Measurements from ENCODE around the gene CTR9.
A peak's percentile ranks its signal among the peaks of the same experiment; 100 is the strongest.

CTR9 gene

DNA sequence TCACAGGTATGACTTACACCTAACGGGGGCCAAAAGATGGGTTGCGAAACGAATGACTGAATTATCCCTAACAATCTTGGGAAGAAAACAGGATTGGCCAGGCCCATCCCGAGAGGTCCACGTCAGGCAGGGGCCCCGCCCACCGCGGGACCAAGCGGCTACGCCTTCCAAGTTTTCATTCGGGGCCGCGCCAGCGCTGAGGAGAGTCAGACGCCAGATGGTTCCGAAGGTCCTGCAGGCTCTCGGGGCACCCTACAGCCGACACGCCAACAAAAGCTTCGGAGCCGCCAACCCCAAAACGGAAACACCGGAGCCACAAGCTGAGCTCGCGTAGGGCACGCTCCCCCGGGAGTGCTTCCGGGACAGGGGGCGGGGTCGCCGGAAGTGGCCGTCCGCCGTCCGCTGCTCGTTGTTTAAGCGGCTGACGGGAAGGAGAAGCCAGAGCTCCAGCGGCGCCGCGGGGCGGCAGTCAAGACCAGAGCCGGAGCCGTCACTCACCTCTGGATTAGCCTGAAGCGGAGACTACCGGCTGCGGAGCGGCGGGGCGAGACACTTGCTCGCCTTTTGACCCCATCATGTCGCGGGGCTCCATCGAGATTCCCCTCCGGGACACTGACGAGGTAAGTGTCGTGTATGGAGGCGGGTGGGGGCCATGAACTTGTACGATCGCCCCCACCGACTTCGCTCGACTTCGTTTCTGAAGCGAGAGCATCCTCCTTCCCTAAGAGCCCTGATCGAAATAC lies at the start of gene CTR9:
Gene CTR9, plus strand, starts transcription at position 409 of the 743 bp plus-strand sequence. Its CDS starts 167 bp downstream, at position 576.
- peak; percentile 87 for DNase-seq (ENCODE audit: low spot score)

DNA sequence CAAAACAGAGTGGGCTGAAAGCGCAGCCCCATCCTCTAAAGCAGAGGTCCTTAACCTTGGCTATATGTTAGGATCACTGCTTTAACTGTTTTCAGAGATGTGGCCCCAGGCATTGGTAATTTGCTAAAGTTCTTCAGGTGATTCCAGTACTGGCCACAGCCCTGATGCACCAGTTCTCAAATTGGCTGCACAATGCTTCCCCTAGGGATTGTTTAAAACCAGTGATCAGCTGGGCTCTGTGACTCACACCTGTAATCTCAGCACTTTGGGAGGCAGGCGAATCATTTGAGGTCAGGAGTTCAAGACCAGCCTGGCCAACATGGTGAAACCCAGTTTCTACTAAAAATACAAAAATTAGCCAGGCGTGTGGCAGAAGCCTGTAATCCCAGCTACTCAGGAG lies 49.1 kb upstream of the CTR9 start:
- DNase-seq (ENCODE audit: low spot score), result no peak

DNA sequence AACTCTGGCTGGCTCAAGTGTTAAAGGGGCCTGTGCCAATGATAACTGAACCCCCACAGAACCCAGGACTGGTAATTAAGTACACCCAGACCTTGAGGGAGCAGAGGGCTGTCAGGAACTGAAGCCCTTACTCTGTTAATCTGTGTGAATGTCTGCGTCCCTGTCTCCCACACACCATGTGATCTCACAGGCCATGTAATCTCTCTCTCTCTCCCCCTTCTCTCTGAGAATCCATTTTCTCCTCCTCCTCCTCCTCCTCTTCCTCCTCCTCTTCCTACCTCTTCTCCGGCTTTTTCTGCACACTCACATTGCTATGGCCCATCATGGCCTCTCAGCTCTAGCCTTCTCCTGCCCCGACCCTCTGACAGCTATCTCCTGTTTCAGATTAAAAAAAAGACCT lies 42.9 kb upstream of the CTR9 start:
- DNase-seq (ENCODE audit: low spot score), result no peak

DNA sequence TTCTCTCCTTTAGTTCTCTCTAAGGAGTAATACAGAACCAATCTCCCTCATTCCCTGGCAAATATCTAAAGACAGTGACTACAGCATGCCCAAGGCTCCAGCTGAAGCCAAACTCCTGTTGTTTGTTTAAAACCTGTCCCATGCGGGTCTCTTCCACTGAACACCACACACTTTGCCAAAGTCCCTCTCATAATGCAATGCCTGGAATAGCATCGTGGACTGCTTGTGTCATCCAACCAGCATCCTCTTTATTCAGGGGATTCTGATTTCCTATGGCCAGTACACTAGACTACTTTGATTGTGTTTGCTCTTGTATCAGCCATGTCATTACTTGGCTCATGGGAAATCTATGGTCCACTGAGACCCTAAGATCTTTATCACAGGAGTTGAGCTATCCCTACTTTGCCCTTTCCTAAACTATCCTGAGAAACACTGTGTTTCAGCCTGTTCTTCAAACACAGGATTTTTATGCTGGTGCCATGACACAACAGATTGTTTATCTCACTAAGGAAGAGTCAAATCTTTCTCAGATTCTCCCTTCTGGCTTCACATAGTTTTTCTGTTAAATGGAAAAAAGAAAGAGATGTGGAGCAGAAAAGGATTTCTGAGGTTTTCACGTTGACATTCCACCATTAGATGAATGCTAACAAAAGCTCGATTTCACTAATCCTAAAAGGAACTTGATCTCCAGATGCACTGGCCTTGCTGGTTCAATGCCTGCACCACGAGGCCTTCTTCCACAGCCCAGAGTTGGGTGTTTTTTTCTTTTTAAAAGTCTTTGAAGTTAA lies 41.6 kb upstream of the CTR9 start:
- DNase-seq (ENCODE audit: low spot score), result no peak

DNA sequence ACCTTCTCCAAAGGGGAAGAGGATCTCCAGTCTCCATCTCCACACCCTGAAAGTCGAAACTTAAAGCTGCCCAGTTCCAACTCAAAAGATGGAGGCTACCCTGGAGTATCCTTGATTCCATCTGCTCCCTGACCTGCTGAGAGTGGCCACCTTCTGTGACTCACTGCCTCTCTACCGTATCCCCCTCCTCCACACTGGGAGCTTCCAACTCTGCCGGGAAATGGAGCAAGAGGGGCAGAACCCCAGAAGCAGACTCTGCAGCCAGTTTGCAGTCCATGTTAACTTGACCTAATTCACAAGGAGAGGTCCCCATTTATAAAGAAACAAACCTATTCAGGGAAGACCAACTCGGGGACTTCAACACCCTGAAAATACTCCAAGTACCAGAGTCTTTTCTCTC lies 35.5 kb upstream of the CTR9 start:
- DNase-seq (ENCODE audit: low spot score), result no peak

DNA sequence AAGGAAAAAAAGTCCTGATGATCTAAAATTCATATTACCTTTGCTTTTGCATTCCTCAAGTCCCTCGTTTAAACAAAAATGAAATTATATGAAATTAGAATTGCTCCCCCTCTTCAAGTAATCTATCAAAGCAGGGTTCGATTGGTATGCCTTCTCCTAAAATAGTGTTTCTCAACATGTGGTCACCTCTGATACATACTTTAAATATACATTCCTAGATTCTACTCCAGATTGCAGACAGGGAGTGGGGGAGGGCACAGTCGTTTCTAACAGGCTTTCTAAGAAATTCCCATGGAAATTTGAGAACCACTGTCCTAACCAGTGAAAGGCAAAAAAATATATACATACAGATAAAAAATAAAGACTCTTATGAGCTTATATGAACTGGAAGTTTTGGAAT lies 34.9 kb upstream of the CTR9 start:
- no peak for DNase-seq (ENCODE audit: low spot score)

DNA sequence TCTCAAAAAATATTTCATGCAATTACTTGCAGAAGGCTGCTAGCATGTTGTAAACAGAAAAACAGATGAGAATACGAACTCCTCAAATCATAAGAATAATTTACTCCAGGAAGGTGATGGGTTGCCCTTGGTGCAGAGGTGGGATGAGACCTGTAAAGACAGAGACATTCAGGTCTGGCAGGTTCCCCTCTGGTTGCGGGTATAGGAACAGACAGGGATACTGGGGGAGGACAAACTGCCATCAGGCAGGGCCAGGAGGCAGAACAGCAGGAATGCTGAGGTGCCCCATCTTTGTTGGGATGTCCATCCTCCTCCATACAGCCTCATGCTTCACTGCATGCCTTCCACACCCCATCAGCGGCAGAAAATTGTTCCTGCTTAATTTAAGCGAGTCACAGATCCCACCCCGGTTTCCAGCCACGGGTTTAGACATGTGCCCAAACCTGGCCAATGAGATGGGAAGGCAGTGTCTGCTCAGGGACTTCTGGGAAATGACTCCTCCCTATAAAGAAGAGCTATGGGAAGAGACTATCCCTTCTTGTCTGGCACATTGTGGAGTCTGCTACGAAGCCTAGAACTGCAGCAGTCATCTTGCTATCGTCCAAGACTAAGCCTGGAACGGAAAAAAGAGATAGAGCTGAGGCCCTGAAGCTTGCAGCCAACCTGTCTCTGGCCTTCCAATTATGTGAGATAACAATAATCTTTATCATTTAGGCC lies 34.3 kb upstream of the CTR9 start:
- no peak for DNase-seq (ENCODE audit: low spot score)

DNA sequence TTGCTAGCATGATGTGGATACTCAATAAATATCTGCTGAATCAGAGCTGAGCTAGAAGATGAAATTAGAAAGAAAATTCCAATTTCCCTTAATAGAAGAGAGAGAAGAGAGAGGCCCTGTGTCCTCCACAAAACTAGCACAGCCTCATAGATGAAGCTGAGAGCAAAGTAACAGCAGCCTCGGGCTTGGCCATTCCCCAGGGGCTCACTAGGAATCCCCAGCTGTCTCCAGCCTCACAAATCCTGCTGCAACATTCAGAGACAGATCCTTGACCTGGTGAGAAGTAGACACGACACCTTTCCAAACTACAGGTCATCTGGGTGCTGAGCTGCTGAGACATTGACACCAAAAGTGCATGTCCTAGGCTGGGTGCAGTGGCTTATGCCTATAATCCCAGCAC lies 31.4 kb upstream of the CTR9 start:
- DNase-seq (ENCODE audit: low spot score), result no peak

DNA sequence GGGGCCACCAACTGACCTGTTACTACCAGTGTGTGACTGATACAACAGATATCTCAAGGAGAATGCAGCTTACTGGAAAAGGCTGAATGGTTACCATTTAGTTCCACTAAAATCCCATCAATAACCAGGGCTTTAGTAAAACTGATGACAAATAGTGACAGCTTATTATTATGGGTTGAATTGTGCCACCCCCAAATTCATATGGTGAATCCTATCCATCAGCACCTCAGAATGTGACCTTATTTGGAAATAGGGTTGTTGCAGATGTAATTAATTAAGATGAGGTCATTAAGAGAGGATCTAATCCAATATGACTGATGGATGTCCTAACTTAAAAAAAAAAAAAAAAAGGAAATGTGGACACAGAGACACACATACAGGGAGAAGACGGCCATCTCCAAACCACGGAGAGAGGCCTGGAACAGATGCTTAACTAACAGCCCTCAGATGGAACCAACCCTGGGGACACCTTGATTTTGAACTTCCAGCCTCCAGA lies 30.1 kb upstream of the CTR9 start:
- no peak for DNase-seq (ENCODE audit: low spot score)

DNA sequence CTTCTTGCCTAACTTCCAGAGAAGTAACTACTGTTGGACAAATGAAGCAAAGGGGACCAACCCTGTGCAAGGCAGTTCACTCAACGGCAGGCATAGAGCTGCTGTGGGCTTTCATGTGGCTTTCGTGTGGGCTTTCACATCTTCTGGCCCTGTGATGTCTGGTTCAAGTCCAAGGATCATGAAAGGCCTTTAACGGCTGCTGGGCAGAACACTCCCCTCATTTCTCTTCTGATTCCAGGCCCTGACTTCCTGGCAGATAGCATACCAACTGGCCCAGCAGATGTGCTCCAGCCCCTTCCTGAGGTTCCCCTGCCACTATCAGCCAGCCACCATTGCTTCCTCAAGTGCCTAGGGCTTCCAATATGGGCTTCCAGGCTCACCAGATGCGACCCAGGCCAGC lies 28.7 kb upstream of the CTR9 start:
- no peak for DNase-seq (ENCODE audit: low spot score)

DNA sequence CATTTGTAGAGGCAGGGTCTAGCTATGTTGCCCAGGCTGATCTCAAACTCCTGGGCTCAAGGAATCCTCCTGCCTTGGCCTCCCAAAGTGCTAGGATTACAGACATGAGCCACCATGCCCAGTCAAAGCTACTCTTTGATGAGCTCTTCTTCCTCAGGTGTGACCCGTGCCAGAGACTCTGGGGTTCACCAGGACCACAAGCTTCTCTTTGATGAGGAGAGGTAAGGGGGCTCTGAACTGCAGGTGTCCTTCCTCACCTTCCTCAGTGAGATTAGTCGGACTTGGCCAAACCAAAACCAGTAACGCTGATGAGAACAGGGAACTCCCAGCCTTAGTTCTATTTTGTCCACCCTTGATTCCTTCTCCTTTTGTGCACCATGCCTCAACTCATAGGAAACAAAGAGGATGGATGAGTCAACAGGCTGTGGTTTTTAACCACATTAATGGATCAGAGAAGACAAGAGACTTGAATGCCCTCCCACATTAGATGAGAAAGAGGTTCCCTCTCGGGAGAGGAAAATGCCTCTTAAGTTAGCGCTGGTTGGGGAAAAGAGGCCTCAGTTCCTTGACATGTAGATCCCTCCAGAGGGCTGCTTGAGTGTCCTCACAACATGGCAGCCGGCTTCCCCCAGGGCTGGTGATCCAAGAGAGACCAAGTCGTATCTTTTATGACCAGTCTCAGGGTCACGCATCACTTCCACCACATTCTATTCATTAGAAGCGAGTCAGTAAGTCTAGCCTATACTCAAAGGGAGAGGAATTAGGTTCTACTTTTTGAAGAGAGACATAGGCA lies 25.7 kb upstream of the CTR9 start:
- peak; percentile 10 for DNase-seq (ENCODE audit: low spot score)

DNA sequence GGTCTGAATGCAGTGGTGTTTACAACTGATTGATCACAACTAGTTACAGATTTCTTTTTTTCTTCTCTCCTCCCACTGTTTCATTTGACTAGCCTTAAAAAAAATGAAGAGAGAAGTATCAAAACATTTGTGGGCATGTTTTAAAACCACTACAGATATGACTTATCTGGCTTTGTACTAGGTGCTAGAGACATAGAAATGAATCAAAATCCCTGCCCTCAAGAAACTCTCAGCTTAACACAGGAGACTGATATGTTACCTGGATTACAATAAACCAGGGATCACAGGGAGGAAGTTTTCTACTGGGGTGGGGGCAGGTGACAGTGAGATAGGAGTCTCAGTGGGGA lies 25.2 kb upstream of the CTR9 start:
- no peak for DNase-seq (ENCODE audit: low spot score)

DNA sequence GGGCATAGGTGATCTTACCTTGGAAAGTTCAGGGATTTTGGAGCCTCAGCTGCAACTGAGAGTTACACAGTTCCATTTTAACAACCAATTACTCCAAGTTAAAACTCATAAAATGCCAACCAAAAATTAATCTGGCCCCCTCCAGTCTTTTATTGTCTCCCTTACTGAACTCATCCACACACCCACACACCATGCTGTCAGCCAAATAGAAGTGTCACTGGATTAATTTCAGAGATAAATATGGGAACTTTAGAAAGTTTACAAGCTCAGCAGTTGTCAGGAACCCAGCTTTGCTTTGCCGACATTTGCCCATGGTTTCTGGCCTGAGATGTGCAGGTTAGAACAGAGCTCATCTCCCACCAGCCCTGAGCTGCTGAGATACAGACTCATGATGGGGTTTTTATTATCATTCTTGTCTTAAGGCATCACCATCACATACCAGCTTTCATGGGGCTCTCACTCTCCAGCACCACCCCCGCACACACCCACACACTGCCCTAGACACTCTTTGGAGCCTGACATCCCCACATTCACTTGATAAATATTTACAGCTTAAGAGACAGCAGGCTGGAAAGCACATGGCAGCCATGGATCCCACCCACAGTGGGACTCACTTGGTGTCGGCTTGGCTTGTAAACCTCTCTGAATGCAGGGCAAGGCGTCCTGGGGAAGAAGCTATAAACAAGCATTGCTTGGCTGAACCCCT lies 23.7 kb upstream of the CTR9 start:
- DNase-seq (ENCODE audit: low spot score), result no peak

DNA sequence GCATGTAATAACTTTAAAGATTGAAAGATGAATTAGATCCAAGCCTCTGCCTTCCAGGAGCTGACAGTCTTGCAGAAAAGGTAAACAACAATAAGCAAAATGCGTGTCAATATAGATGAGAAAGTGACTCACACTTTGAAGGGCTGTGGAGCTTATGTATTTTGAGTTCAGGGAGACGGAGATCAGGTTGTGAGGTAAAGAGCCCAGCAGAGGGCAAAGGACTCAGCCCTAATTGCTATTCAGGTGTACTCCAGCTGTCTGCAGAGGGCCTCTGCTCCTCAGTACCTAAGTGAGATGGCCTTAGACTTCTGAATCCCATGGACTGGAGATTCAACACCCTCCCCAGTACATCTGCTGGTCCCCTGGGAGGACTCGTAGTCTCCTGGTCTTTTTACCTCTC lies 22.9 kb upstream of the CTR9 start:
- DNase-seq (ENCODE audit: low spot score), result no peak

DNA sequence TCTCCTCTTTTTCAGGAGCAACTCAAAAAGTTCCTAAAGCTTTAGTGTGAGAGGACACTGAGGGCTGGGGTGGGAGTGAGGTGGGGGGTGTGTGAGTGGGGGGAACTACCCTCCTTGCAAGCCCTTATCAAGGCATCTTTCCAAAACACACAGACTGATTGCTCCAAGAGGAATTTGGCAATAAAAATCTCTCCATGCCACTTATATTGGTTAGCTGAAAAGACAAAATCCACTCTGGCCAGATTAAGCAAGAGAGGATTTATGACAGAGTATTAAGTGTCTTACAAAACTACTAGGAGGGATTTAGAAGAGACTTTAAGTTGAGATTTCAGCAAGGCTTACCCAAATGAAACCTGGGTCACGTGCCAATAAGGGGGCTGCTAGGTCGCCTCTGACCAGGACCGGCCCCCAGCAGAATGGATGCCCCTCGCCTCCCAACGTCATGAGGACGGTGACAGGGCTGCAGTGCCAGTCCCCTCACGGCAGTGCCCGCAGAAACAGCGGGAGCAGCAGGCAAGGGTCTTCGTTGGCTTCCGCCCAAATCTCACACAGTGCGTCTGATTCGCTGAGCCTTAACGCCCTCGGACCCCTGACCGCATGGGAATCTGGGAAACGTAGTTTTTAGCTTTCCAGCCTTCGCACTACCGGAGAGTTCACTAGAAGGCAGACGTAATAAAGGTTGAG lies 22.1 kb upstream of the CTR9 start:
- no peak for DNase-seq (ENCODE audit: low spot score)

DNA sequence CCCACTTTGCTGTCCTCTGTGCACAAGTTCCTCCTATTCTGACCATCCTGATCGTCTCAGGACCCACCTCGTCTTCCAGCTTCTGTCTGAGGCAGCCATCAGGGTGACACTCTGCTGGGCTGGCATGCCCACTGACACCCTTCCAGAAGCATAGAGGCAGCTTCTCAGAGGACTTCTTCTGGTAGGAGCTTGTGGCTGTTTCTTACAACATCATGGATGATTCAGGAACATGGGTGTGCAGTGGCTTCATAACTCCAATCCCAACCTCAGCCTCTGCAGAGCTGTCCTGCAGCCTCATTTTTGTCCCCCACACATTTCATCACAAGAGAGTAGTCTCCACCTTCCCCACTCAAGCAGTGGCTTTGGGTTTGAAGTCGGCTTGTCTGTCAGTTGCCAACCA lies 20.9 kb upstream of the CTR9 start:
- DNase-seq (ENCODE audit: low spot score), result no peak

DNA sequence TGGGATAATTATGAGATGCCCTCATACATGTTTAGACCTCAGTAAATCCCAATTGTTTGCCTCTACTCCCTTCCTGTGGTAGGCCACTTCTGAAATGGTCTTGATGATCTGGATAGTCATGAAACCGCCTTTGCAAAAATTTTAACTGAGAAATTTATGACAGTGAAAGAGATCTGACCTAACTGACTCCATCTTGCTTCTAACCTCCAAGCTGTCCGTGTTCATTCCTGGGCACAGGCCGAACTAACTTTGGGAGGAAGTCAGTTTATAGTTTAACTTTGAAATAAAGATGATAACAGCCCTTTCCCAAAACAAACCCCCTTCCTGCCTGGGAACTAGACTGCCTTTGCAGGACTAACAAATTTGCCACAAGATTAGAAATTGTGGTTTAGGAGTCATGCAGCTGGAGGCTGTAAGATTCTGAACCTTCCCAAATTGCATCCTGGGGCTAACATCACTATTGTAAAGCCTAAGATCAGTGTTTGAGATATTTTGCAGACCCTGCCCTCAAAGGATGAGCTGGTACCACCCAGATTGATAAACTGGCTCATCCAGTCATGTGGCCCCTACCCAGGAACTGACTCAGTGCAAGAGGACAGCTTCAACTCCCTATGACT lies 19.9 kb upstream of the CTR9 start:
- no peak for DNase-seq (ENCODE audit: low spot score)

DNA sequence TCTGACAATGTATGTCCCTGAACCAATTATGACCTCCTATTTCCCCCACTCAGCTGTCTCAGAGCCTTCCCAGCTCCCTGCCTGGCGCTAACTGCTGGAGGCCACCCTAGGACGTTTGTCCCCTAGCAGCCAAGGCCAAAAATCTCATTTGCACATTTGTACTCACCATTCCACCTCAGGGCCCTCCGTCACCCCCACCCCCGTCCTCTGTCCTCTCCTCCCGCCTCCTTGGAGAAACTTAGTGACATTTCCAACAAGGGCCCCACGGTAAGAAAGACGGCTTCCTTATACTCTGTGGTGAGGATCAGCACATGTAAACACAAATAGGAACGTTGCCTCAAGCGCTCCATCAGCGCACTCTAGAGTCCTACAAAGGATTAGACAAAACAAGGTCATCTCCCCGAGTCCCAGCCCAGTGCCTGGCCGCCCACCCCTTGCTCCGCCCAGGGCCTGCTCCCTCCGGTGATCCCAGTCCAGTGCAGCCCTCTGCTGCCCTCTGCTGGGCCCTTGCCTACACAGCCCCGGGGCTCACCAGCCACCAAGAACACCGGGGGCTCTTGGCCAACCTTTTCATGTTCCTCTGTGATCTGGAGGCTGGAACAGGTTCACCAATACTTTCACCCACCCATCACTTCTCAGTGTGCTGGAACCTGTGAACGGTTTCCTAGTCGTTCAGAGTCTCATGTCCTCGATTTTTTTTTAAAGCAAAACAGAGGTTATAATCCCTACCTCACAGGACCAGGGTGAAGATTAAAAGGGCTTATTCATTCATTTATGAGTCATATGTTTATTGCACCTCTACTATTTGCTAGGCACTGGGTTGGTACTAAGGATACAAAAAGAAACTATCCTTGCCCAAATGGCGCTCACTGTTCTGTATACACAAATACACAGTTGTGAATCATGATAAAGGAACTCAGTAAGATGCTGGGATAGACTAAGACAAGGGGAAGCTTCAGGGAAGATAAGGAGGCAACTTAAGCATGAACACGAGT lies 15.3 kb upstream of the CTR9 start:
- DNase-seq (ENCODE audit: low spot score), result peak; percentile 85
